Activated gamma-delta T cell (primary cell): Measurements from ENCODE around the gene ELF2.
"Not testable (repeated sequence)": the region's sequence is repeated elsewhere in the genome, so short reads cannot be mapped to it uniquely, and the experiment has no call there.

Experiments
- DNase-seq: peaks from one replicate; lab custom pipeline; 2025; lab: John Stamatoyannopoulos, UW
- total RNA-seq, 2 donors: gene quantifications; one replicate each; lab custom pipeline; 2026; lab: John Stamatoyannopoulos, UW

Gene ELF2
- total RNA-seq = 105 to 123 reads per million in 2 donors

DNA sequence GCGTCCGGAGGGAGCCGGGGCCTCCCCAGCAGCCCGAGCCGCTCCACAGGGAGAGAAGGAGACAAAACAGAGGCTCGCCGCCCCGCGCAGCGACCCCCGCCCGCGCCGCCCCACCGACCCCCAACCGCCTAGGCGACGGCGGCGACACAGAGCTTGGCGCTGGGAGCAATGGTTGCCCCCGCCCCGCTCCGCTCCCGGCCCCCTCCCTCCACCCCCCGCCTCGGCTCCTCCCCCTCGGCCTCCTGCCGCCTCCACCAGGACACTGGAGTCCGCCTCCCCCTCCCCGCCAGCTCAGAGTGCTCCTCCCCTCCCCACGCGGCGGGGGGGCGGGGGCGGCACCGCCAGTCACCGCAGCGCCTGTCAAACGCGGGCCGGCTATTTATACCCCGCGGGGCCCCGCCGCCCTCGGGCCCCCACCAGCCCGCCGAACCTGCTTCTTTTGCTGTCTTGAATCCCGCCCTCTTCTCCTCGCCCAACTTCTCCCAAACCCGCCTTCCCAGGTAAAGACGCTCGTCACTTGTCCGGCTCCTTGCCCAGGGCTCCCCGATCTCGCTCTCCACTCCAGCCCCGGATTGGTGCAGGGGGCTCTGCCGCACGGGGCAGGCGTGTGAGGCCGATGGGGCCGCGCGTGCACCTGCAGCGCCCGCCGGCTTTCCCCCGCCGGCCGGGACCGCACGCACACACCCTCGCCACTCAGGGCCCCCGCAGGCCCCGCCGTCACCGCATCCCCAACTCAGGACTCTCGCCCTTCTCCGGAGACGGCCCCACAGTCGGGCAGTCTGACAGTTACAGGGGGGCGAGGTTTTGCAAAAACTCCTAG lies at the start of gene ELF2:
TSS of gene ELF2 (minus strand) at position 170 of the 820 bp plus-strand sequence. CDS start 39,517 bp downstream, outside the sequence.
- DNase-seq = peak; percentile 75

- no peak for DNase-seq
Measured at GRCh38 chr4:139223682-139224317, 46.8 kb upstream of the ELF2 start.

DNA sequence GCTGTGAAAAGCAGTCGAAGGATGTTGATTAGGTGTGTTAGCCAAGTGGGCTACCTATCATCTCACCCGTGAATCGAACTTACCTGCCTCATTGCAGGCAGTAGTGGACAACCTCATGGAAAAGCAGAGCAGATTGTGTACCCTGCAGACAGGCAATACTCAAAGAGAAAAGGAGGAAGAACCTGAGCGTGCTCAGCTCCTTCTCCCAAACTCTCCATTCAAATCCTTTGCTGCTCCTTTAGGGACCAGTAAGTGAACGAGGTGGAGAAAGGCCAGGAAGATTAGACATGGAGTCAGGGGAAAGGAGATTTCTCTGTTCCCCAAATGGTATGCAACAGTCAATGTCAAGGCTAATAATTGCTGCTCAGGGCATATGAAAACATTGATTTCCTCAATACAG lies 45.2 kb upstream of the ELF2 start:
- DNase-seq = no peak

- DNase-seq = no peak
Measured at GRCh38 chr4:139221687-139222086, 44.7 kb upstream of the ELF2 start.

GRCh38 chr4:139219450-139220055 lies 42.5 kb upstream of the ELF2 start:
- no peak for DNase-seq

GRCh38 chr4:139214039-139214534 lies 37.1 kb upstream of the ELF2 start:
- no peak for DNase-seq

- DNase-seq = not testable (repeated sequence)
Measured at GRCh38 chr4:139213633-139214032, 36.6 kb upstream of the ELF2 start.

GRCh38 chr4:139212900-139213299 lies 35.9 kb upstream of the ELF2 start:
- no peak for DNase-seq

DNA sequence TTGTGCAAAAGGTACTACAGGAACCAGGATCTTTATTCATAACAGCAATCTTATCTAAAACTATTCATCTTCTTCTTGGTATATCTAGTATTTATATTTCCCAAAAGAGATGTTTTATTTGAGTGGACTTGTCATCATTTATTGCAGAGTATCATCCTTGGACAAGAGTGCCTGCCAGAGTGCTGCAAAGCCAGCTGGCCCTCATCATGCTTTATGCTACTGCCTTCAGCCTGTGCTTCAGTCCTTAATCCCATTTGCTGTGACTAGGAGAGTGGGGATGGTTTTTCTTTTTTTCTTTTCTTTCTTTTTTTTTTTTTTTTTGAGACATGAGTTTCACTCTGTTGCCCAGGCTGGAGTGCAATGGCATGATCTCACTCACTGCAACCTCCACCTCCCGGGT lies 33.5 kb upstream of the ELF2 start:
- DNase-seq = no peak

- DNase-seq = no peak
Measured at GRCh38 chr4:139209470-139210063, 32.5 kb upstream of the ELF2 start.

DNA sequence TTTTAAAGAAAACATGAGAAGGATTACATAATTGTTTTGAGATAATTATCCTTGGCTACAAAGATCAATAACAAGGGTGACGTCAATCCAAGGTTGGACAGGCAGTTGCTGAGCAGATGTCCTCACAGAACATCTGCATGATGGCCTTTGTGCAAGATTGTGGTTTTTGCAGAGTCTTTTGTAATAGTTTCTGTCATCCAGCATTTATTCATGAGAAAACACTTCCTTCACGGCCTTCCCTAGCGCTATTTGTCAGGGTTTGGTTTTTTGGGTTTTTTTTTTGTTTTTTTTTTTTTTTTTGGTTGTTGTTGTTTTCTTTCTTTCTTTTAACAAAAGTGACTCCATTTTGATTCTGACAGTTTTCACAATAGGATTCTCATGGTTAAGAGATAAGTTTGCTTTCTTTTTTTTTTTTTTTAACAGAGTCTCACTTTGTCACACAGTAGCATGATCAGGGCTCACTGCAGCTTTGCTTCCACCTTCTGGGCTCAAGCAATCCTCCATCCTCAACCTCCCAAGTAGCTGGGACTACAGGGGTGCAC lies 31.5 kb upstream of the ELF2 start:
- DNase-seq = no peak

GRCh38 chr4:139207873-139208403 lies 30.9 kb upstream of the ELF2 start:
- no peak for DNase-seq

- no peak for DNase-seq
Measured at GRCh38 chr4:139207247-139207646, 30.2 kb upstream of the ELF2 start.

- no peak for DNase-seq
Measured at GRCh38 chr4:139202991-139203390, 26.0 kb upstream of the ELF2 start.

GRCh38 chr4:139200506-139200905 lies 23.5 kb upstream of the ELF2 start:
- DNase-seq = no peak

DNA sequence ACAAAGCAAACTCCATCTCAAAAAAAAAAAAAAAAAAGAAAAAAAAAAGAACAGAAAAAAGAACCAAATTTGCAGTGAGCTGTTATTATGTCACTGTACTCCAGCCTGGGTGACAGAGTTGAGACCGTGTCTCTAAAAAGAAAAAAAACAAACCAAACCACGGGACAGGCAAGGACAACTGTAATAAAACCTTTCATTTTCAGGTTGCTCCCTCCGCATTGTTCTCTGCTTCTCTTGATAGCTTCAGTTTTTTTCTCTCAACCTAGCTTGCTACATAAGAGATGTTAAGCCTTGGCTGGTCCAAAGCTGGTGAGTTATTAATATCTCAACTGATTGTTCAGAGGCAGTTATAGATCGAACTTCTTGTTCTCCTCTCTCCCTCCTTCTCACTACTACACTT lies 23.1 kb upstream of the ELF2 start:
- DNase-seq = no peak

DNA sequence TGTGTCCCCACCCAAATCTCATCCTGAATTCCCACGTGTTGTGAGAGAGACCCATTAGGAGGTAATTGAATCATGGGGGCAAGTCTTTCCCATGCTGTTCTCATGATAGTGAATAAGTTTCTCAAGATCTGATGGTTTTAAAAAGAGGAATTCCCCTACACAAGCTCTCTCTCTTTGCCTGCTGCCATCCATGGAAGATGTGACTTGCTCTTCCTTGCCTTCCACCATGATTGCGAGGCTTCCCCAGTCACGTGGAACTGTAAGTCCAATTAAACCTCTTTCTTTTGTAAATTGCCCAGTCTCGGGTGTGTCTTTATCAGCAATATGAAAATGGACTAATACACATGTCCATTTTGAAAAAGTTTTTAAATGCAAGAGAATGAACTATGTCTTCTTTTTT lies 20.2 kb upstream of the ELF2 start:
- DNase-seq = not testable (repeated sequence)

DNA sequence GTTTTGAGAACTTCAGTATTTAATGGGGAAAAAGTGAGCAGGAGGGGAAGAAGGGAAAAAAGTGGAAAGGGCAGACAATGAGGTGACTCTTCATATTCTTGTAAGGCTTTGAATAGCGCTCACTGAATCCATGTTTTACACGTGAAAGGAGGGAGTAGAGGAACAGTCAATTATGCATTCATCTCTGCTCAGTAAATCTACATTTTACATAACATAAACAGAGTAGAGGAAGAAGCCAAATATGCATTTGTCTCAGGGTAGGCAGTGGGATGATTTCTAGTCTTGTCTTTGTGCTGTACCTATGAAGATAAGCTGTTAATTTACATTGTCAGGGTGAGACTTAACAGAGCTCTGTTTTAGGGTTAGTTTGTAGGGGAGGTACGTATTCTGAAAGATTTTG lies 19.4 kb upstream of the ELF2 start:
- no peak for DNase-seq

GRCh38 chr4:139191373-139191772 lies 14.4 kb upstream of the ELF2 start:
- DNase-seq = no peak

- DNase-seq = no peak
Measured at GRCh38 chr4:139189972-139190371, 13.0 kb upstream of the ELF2 start.

- no peak for DNase-seq
Measured at GRCh38 chr4:139189417-139189749, 12.4 kb upstream of the ELF2 start.
